Mesenteric fat pad (tissue), 1 donor: ENCODE data around the gene DPP7. TPM values are rescaled to one million over a fixed set of nuclear protein-coding genes. Genes with fewer than 3 reads are reported as not detected.
"Not testable (repeated sequence)": the region's sequence is repeated elsewhere in the genome, so short reads cannot be mapped to it uniquely, and the experiment has no call there.

Source experiments
- DNase-seq: peaks from one replicate; pipeline ENCODE4 v3.0.0-alpha.2; 2020; ENCODE audit warnings: low spot score
- total RNA-seq: library from RNA; stranded (reverse); fragmentation: NEBNext Ultra II Directional; extraction: Animal tissue kit (Norgen Biotek cat#: 25700); gene quantifications from one replicate; pipeline ENCODE4 v1.2.1, GENCODE V29; 2021
- donor health status: DM: yes; HTN: yes; CAD: no.

The DPP7 gene
- total RNA-seq, 1 donor from 2014 or later: 150 TPM

DNA sequence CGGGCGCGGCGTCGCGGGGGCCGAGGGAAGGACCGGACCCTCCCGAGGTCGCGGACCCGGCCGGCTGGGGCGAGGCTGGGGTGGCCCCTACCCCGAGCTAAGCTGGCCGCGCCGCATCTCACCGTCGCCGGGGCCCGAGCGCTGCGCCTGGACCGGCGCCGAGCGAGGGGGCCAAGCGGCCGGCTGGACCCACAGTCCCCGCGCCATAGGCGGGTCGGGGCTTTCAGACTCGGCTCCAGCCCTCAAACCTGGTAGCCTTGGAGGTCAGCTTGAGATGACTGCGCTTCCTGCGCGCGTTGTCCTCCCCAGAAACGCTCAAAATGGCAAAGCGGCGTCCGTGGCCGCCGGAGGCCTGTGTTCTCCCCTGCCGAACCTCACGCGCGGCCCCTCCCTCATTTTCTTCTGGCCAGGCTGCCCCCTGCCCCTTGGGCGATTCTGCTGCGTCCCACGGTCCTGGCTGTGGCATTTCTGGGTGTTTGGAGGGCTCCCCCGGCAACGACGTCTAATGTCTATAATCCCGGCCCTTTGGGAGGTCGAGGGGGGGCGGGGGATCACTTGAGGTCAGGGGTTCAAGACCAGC lies 15.7 kb upstream of the DPP7 start:
- DNase-seq: no peak

DNA sequence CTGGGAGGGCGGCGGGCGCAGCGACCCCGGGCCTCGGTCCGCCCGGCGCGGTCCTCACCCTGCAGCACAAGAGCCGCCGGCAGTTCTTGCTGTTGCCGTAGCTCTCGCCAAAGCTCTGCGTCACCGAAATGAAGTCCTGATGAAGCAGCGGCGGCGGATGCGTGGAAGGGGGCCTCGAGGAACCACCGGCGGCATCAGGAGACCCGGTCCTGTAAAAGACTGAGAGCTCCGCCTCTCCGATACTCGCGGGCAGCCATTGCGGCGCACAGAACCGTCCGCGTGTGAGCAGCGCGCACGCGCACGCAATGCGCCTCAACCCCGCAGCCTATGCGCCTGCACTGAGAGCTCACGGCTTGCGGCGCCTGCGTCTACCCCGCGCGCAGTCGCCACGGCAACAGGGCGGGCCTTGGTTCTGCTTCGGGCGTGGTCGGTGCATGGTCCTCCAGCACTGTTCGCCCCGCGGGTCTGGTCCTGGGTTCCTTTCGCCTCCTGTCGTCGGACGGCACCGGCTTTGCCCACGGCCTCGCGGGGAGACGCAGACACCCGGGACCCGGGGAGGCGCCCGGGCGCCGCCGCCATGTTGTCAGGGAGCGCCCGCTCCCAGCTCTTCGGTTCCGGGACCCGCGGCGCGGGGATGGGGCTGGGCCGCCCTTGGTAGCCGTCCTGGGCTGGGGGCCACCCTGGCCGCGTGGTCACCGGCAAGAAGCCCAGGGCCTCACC lies 15.1 kb upstream of the DPP7 start:
- peak; percentile 93 for DNase-seq

DNA sequence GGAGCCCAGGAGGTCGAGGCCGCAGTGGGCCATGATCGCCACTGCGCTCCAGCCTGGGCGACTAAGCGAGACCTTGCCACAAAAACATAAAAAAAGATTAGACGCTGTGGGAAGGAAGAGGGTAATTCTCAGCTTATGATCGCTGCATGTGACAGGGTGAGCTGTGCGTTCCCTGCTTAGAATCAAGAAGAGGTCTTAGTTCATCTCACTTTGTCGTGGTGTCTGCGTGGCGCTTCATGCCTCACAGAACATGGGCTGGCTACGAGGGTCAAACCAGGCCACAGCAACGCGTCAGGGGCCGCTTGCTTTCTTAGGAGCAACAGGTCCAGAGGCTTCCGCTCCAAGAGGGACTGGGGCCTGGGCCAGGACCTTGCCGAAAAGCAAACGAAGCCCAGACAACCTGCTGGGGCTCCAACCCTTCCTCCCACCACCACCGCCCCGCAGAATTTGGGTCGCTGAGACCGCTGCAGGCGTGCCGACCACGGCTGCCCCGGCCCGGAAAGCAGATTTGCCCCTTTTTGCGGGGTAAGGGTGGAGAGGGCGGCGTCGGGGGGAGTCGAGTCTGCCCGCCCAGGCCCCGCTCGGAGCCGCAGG lies 14.4 kb upstream of the DPP7 start:
- DNase-seq: no peak

DNA sequence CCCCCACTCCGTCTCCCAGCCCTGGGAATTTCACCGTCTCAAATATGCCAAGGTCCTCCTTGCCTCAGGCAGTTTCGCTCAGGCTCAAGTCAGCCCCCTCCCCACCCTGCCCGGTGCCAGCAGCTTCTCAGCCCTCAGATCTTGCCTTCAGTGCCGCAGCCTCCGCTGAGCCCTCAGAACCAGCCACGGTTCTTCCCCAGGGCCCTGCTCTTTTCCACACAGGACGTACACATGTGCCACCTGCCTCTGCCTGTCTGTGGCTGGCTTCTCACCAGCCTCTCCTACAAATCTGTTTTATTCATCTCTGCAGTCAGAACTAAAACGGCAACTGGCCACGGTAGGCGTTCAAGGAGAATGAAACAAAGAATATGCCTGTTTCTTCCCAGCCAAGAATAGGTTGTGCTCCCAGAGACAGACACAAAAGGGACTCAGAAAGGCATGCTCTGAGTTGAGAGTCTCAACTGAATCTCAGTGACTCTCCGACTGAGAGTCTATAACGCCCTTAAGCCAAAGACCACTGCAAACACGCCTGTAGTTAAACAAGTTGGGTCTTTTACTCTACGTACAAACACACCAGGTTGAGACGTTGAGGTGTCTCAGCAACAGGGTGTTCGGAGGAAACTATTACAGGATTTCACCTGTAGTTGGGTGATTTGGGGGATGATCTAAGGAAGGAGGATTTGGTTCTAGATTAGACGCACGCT lies 13.8 kb upstream of the DPP7 start:
- DNase-seq: no peak

DNA sequence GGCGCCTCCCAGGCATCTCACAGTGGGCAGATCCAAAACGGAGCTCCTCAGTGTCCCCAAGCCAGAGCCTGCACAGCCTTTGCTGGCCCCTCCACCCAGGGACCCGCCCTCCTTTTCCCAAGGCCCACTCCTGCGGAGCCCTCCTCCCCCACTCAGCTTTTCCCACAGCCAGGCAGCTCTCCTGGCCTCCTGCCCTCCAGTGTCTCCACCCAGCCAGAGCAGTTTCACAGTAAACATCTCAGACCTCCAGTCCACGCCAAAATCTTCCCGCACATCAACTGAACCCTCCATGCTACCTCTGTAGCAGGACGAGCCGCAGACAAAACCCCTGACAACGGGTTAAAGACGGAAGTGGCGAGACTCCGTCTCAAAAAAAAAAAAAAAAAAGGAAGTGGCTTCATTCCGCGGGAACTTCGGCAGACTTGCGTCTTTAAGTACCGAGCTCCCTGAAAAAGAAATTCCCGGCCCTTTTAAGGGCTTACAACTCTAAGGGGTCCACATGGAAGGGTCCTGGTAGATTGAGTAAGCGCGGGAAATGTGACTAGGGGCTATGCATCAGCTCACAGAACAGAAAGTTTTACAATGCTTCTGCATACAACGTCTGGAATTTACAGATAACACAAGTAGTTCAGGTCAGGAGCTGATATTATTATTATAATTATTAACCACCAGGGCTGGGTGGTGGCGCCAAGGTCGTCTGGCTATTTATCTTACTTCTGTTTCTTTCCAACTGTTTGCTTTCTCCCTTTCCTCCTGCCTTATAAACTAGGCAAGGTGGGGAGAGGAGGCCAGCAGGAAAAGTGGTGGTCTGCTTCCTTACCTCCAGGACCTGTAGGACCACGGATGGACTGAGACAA lies 13.0 kb upstream of the DPP7 start:
- no peak for DNase-seq

DNA sequence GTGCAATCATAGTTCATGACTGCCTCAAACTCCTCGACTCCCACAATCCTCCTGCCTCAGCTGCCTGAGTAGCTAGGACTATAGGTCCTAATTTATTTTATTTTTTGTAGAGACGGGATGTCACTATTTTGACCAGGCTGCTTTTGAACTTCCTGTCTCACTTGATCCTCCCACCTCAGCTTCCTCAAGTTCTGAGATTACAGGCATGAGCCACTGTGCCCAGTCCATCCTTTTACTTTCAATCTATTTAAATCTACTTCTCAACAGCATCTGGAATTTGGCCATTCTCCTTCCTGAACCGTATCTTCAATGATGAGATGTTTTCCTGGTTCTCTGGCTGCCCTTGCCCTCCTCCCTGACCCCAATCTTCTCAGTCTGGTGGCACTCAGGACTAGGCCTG lies 12.3 kb upstream of the DPP7 start:
- no peak for DNase-seq

DNA sequence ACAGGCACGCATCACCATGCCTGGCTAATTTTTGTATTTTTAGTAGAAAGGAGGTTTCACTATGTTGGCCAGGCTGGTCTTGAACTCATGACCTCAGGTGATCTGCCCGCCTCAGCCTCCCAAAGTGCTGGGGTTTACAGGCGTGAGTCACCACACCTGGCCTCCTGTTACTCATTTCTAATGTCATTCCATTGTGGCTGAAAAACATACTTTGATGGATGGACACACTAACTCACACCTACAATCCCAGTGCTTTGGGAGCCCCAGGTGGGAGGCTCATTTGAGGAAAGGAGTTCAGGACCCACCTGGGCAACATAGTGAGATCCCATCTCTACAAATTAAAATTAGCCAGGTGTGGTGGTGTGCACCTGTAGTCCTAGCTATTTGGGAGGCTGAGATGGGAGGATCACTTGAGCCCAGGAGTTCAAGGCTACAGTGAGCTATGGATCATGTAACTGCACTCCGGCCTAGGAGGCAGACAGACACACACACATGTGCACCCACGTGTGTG lies 9.5 kb upstream of the DPP7 start:
- DNase-seq: not testable (repeated sequence)

DNA sequence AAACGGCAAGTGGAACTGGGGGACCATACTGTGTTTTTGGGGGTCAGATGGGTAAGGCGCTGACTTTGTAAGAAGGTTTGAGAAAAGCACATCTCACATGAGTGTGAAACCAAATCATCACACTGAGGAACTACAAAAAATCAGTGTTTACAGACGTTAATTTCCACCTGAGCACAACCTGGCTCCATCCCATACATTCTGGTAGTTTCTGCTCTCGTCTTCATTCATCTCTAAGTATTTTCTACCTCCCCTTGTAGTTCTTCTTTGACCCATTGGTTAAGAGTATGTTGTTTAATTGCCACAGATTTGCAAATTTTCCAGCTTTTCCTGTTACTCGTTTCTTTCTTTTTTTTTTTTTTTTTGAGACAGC lies 8.9 kb upstream of the DPP7 start:
- no peak for DNase-seq

DNA sequence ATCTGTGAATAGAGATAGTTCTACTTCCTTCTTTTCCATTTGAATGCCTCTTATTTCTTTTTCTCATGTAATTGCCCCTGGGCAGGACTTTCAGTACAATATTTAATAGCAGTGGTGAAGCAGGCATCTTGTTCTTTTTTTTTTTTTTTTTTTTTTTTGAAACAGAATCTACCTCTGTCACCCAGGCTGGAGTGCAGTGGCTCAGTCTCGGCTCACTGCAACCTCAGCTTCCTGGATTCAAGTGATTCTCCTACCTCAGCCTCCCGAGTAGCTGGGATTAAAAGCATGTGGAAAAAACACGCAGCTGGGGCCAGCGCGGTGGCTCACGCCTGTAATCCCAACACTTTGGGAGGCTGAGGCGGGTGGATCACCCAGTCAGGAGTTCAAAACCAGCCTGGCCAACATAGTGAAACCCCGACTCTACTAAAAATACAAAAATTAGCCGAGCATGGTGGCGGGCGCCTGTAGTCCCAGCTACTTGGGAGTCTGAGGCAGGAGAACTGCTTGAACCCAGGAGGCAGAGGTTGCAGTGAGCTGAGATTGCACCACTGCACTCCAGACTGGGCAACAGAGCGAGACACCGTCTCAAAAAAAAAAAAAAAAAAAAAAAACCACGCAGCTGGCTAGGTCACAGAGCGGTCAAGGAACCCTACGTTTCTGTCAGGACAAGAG lies 8.4 kb upstream of the DPP7 start:
- not testable (repeated sequence) for DNase-seq

DNA sequence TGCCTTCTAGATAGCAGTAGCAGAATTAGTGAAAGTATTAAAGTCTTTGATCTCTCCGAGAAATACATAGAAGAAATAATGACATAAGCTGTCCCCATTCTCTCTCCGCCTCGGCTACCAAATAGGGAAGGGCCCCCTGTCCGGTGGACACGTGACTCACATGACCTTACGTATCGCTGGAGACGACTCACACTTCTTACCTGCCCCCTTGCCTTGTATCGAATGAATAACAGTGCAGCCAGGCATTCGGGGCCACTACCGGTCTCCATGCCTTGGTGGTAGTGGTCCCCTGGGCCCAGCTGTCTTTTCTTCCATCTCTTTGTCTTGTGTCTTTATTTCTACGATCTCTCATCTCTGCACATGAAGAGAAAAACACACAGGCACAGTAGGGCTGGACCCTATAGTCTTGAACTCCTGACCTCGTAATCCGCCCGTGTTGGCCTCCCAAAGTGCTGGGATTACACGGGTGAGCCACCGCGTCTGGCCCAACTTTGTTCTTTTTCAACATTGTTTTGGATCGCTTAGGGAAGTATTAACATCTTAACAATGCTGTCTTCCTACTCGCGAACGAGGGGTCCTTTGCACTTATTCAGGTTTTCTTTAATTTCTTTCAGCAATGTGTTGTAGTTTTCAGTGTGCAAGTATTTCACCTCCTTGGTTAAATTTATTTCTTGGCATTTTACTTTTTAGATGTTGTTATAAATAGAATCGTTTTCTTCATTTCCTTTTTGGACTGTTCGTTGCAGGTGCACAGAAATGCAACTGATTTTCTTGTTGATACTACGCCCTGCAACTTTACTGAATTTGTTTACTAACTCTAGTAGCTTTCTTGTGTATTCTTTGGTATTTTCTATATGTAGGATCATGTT lies 7.6 kb upstream of the DPP7 start:
- DNase-seq: not testable (repeated sequence)

DNA sequence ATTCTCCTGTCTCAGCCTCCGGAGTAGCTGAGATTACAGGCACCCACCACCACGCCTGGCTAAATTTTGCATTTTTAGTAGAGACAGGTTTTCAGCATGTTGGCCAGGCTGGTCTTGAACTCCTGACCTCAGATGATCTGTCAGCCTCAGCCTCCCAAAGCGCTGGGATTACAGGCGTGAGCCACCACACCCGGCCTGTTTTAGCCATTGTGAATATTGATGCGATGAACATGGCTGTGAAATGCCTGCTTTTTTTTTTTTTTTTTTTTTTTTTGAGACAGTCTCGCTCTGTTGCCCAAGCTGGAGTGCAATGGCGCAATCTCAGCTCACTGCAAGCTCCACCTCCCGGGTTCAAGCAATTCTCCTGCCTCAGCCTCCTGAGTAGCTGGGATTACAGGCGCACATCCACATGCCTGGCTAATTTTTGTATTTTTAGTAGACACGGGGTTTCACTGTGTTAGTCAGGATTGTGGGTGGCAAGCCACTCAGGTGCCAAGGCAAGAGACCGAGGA lies 3.6 kb upstream of the DPP7 start:
- DNase-seq: not testable (repeated sequence)

DNA sequence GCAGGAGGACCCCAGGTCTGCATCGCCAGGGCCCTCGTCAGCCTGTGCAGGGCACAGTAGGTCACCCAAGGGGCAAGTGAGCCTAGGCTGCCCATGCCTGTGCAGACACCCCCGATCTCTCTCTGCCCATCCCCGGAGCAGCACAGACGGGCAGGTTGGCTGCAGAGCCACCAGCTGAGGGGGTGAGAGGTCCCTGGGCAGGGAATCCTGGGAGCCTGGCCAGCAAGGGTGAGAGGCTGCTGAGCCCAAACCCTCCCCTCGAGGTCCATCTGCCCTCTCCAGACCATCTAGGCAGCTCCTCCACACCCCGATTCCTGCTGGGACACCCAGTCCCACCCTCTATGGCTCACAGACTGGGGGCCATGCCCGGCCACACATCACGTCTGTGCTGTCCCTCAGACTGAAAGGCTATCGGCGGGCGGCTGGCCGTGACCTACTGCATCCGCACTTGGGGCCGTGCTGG lies 2.8 kb upstream of the DPP7 start:
- DNase-seq: no peak

DNA sequence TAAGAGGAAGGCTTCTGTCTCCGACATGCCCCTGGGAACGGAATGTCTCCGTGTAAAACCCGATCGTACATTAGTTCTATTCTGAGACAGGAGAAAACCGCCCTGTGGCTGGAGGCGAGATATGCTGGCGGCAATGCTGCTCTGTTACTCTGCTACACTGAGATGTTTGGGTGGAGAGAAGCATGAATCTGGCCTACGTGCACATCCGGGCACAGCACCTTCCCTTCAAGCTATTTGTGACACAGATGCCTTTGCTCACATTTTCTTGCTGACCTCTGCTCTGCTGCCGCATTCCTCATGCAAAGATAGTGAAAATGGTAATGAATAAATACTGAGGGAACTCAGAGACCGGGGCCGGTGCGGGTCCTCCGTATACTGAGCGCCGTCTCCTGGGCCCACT lies 2.2 kb upstream of the DPP7 start:
- DNase-seq: no peak

DNA sequence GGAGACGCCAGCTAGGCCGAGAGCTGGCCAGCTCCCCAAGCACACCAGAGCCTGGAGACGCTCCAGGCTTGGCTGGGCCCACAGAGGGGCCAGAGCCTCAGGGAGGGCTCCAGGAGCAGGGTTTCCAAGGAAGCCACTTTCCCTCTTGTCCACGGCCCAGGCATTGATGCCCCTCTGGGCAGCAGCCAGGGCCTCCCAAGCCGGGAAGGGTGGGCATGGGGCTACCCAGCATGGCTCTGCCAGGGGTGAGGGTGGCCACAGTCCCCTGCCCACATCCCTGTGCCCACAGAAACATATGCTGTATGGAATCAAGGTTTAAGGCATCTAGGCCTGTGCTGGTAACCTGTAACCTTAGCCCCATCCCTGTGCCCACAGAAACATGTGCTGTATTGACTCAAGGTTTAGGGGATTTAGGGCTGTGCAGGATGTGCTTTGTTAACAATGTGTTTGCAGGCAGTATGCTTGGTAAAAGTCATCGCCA lies 1.5 kb upstream of the DPP7 start:
- no peak for DNase-seq

DNA sequence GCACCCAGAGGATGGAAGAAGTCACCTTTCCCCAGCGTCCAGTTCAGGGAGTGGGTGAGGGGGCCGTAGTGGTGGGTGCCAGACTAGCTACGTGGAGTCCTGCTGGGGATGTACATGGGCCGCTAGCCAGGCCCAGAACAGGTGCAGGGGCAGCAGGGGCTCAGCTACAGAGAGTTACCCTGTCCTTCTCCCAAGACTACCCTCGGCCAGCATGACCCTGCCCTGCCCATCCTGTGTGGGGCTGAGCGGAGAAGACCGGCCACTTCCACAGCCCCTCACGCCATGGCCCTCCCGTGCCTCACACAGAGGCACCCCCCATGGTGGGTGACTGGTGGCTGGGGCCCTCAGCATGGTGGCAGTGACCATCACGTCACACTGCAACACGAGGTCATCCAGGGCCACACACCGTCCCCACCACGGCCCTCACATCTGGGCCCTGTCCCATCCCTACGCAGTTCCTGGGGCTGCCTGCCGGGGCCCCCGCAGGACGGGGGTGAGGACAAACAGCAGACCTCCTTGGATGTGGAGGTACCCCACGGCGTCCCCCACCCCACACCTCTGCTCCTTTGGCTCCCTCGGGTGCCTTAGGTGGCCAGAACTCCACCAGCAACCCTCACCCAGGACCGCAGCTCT lies 977 bp upstream of the DPP7 start:
- no peak for DNase-seq

DNA sequence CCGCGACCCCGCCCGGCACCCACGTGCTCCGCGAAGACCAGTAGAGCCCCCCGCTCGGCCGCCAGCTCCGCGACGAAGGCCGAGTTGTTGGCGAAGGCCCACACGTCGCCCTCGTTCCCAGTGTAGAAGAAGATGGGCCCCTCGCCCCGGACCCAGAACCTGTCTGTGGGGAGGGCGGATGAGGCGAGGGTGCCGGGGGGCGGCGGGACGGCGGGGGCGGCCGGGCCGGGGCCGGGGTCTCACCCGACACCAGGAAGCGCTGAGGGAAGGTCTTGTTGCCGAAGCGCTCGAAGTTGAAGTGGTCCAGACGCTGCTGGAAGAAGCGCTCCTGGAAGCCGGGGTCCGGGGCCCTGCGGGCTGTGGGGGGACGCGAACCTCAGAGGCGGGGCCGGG lies 317 bp downstream of the DPP7 start:
- no peak for DNase-seq

DNA sequence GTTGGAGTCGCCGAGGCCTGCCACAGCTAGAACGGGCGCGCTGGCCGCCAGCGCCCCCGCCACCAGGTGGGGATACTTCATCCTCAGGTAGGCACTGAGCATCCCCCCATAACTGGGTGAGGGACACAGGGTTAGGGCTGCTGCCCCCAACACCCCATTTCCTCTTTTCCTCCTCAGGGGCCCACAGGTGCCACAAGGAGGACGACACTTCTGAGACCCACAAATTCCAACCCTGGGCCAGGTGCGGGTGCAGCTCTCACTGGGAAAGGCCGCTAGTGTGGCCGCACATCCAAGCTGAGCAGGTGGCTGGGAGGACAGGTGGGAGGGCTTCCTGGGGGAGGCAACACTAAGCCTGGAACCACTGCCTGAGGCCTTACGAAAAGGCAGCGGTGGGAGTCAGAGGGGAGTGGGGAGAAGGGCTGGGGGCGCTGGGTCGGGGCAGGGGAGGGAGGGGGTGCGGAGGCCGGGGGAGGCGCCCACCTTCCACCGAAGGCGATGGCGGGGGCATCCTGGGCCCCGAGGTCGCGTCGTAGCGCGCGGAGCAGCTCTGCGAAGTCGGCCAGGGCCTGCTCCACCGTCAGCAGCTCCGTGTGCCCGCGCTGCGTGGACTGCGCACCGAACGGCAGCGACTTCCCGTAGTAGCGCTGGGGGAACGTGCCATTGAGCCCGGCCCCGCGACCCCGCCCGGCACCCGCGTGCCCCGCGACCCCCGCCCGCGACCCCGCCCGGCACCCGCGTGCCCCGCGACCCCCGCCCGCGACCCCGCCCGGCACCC lies 961 bp downstream of the DPP7 start:
- DNase-seq: no peak
